GM12892 (cell line): ENCODE measurements around the gene TREX2.

ENCODE experiments used
- POLR2A ChIP-seq: IDR thresholded peaks from 2 replicates; pipeline ENCODE4 v1.6.1; 2011; ENCODE audit warnings: low read depth, low read length, control low read depth
- POLR2AphosphoS5 ChIP-seq: IDR thresholded peaks from 2 replicates; pipeline ENCODE4 v1.6.1; 2011; ENCODE audit warnings: low read depth, low read length, control low read depth

DNA sequence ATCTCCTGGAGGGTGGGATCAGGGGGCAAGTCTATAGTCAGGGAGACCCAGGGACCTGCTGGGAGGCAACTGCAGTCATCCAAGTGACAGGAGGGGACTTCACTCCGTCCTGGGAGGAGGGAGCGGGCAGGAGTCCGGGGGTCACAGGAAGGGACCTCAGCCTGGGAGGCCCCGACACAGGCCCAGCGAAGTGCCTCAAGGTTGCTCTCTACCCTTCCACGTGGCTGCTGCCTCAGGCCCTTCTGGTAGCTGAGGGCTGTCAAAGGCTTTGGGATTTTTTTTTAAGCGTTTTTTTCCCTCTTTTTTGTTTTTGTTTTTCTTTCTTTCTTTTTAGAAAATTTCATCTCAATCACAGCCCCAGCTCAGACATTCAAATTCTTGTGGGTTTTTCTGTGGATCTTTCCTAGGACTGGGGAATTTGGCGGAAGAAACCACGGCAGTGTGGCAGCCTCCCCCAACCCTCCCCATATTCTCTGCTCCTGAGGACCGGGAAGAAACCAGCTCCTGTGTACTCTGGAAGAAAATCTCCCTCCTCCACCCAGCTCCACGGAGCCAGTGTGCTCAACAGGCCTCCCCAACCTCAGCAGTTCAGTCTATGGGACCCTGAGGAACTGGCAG, 25.9 kb upstream of the TREX2 start:
- no peak for TF ChIP-seq POLR2AphosphoS5
- TF ChIP-seq POLR2A = no peak
